Common myeloid progenitor, CD34-positive (primary cell): ENCODE data around the gene SET.
A peak's percentile ranks its signal among the peaks of the same experiment; 100 is the strongest.
"Not testable (repeated sequence)": the region's sequence is repeated elsewhere in the genome, so short reads cannot be mapped to it uniquely, and the experiment has no call there.

ENCODE experiments used
- CTCF ChIA-PET: fragments of 350-600 bp; sonication (Branson Sonifier 250); formaldehyde crosslinking; loops from one replicate; lab custom pipeline; 2021; ENCODE audit warnings: antibody characterized with exemption; lab: Charles Lee
- POLR2A ChIA-PET: fragments of 350-600 bp; sonication (Branson Sonifier 250); formaldehyde crosslinking; loops from one replicate; lab custom pipeline; 2021; ENCODE audit warnings: antibody characterized with exemption; lab: Charles Lee
- DNase-seq, 3 donors: peaks; one replicate each; pipeline versions ENCODE4 v3.0.0 to v3.0.0-alpha.2; 2013
- H3K27ac ChIP-seq, 2 experiments: 1 replicate in 1 of 2; 2 replicates in 1 of 2; pipeline ENCODE4 v1.7.0; 2013; ENCODE audit warnings: inconsistent platforms in 2 of 2, low read length in 2 of 2, mild to moderate bottlenecking in 2 of 2, low read depth in 1 of 2, moderate library complexity in 1 of 2; ENCODE audit not compliant: severe bottlenecking in 2 of 2, insufficient read depth in 1 of 2, poor library complexity in 1 of 2
- H3K27me3 ChIP-seq, 5 experiments: replicated peaks in 2 of 5; 1 replicate in 3 of 5; 2 replicates in 2 of 5; pipeline versions ENCODE4 v1.6.1 to v1.7.0; 2013; ENCODE audit warnings: low read length in 4 of 5, mild to moderate bottlenecking in 2 of 5, moderate library complexity in 2 of 5, inconsistent platforms in 1 of 5; ENCODE audit not compliant: insufficient read depth in 5 of 5, control insufficient read depth in 4 of 5
- H3K36me3 ChIP-seq, 4 experiments: 1 replicate in 2 of 4; 2 replicates in 2 of 4; pipeline versions ENCODE4 v1.6.1 to v1.7.0; 2013; ENCODE audit warnings: low read length in 3 of 4, control low read depth in 1 of 4, mild to moderate bottlenecking in 1 of 4; ENCODE audit not compliant: control insufficient read depth in 4 of 4, insufficient read depth in 4 of 4
- H3K4me1 ChIP-seq, 4 experiments: 1 replicate in 3 of 4; 2 replicates in 1 of 4; pipeline versions ENCODE4 v1.6.1 to v1.7.1; 2013; ENCODE audit warnings: low read length in 3 of 4, mild to moderate bottlenecking in 3 of 4, control low read depth in 1 of 4, inconsistent platforms in 1 of 4, moderate library complexity in 1 of 4; ENCODE audit not compliant: control insufficient read depth in 4 of 4, insufficient read depth in 4 of 4; ENCODE audit errors: control extremely low read depth in 1 of 4
- H3K4me3 ChIP-seq, 7 experiments: 1 replicate in 4 of 7; 2 replicates in 3 of 7; pipeline versions ENCODE4 v1.5.1 to v1.7.0; 2013; ENCODE audit warnings: mild to moderate bottlenecking in 7 of 7, low read length in 6 of 7, moderate library complexity in 6 of 7, inconsistent platforms in 2 of 7, low read depth in 2 of 7, control low read depth in 1 of 7; ENCODE audit not compliant: insufficient read depth in 4 of 7, control insufficient read depth in 1 of 7; ENCODE audit errors: extremely low read depth in 1 of 7
- H3K9me3 ChIP-seq, 5 experiments: 1 replicate in 4 of 5; 2 replicates in 1 of 5; pipeline versions ENCODE4 v1.6.1 to v1.7.1; 2013; ENCODE audit warnings: low read length in 4 of 5, mild to moderate bottlenecking in 2 of 5, inconsistent platforms in 1 of 5, low read depth in 1 of 5, moderate library complexity in 1 of 5; ENCODE audit not compliant: control insufficient read depth in 4 of 5, insufficient read depth in 2 of 5; ENCODE audit errors: control extremely low read depth in 1 of 5
- WGBS: methylation state at CpG from one replicate; pipeline ENCODE4 v1.1.5; 2013; ENCODE audit not compliant: insufficient coverage; 5-methylcytosine and 5-hydroxymethylcytosine counted together

Gene SET

DNA sequence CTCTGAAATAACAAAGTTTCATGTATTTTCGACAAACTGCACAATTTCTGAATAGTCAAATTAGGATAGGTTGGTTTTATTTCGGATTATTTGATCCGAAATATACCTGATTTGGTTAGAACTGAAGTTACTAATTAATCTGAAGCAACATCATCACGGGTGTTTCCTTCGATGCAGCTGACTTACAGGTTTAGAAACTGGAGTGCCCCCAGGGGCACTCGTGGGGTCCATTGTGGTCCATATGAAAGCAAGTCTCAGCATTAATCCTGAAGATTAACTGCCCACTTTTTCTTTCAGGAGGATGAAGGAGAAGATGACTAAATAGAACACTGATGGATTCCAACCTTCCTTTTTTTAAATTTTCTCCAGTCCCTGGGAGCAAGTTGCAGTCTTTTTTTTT, 5.3 kb downstream of the SET start:
- no peaks in the 10 kb centered on the region for H3K9me3 ChIP-seq
- H3K36me3 ChIP-seq: peaks cover 14 to 48% (median 30%) of the 10 kb centered on the region in 4 experiments
- H3K4me3 ChIP-seq: no peak overlapping the region
- ChIA-PET POLR2A (no interaction called here), CTCF (interaction anchor here (1.5 kb wide), 1 partner anchor 30 kb away, joined by 3 read pairs; the partner anchor contains the start of gene ZDHHC12)
- DNase-seq: no peak
- H3K4me1 ChIP-seq: peaks cover 10 to 17% (median 14%) of the 10 kb centered on the region in 4 experiments
- H3K27ac ChIP-seq: no peak overlapping the region
- no peaks in the 10 kb centered on the region for H3K27me3 ChIP-seq
- 92% methylated on average over 5 of the region's 6 CpGs for WGBS

DNA sequence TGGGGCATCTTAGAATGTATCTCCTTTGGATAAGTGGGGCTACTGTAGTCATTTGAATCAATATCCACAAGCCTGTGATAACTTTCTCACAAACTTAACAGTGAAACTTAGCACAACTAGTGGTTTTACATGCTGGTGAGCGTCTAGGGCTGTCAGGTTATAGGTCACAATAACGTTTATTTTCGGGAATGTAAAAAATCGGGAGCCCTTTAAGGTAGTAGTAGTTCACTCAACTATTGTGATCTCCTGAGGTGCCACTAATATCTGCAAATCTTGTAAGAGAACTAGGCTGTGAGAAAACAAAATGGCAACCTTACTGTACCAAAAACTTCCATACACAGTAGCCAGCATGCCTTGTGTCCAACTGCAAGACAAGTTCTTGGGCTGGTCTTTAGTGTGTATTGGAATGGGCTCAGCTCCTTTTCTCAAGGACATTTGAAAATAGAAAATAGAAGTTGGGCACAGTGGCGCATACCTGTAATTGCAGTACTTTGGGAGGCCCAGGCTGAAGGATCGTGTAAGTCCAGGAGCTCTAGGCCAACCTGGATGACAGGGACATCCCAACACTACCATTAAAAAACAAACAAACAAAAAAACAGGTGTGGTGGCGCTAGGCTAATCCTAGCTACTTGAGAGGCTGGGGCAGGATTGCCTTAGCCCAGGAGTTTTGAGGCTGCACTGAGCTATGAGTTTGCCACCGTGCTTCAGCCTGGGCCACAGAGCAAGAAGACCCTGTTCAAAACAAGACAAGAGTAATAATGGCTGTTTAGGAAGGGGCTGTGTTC, 8.1 kb downstream of the SET start:
- H3K9me3 ChIP-seq: no peaks in the 10 kb centered on the region
- peaks cover 0 to 5% (median 1%) of the 10 kb centered on the region in 4 experiments for H3K4me1 ChIP-seq
- CTCF ChIA-PET: interaction anchor here (0.8 kb wide), 1 partner anchor 9 kb away, joined by 3 read pairs; no protein-coding TSS in a partner anchor
- peaks cover 11 to 40% (median 25%) of the 10 kb centered on the region in 4 experiments for H3K36me3 ChIP-seq
- no peak overlapping the region for H3K27ac ChIP-seq
- H3K4me3 ChIP-seq: no peak overlapping the region
- 82% methylated on average over 7 of the region's 8 CpGs for WGBS
- POLR2A ChIA-PET: interaction anchor here (0.6 to 1.2 kb wide), 2 partner anchors 10 to 20 kb away, joined by 3 read pairs; no protein-coding TSS in a partner anchor
- no peaks in the 10 kb centered on the region for H3K27me3 ChIP-seq
- DNase-seq: no peak

DNA sequence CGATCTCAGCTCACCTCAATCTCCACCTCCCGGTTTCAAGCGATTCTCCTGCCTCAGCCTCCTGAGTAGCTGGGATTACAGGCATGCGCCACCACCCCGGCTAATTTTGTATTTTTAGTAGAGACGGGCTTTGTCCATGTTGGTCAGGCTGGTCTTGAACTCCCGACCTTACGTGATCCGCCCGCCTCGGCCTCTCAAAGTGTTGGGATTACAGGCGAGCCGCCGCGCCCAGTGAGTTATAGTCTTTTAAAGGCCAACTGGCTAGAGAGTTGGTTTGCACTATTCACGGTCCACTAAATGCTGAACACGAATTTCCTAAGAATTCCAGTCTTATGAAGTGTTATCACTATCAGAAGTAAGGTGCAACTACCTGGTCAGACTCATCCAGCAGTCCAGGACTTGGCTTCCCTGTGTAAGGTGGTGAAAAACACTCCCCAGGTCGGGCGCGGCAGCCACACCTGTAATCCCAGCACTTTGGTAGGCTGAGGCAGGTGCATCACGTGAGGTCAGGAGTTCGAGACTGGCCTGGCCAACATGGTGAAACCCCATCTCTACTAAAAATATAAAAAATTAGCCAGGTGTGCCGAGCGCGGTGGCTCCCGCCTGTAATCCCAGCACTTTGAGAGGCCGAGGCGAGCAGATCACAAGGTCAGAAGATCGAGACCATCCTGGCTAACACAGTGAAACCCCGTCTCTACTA, 10.2 kb downstream of the SET start:
- CTCF ChIA-PET: interaction anchor here (1.6 kb wide), 1 partner anchor 7 kb away, joined by 10 read pairs; no protein-coding TSS in a partner anchor
- DNase-seq, H3K27ac ChIP-seq, H3K27me3 ChIP-seq, H3K9me3 ChIP-seq, H3K4me3 ChIP-seq: not testable (repeated sequence)
- peaks cover 2 to 20% (median 12%) of the 10 kb centered on the region in 4 experiments for H3K36me3 ChIP-seq
- H3K4me1 ChIP-seq: peaks cover 0 to 18% (median 11%) of the 10 kb centered on the region in 4 experiments
- 97% methylated on average over 17 of the region's 30 CpGs for WGBS
- POLR2A ChIA-PET: interaction anchor here (0.6 kb wide), 1 partner anchor 228 kb away, joined by 3 read pairs; no protein-coding TSS in a partner anchor

DNA sequence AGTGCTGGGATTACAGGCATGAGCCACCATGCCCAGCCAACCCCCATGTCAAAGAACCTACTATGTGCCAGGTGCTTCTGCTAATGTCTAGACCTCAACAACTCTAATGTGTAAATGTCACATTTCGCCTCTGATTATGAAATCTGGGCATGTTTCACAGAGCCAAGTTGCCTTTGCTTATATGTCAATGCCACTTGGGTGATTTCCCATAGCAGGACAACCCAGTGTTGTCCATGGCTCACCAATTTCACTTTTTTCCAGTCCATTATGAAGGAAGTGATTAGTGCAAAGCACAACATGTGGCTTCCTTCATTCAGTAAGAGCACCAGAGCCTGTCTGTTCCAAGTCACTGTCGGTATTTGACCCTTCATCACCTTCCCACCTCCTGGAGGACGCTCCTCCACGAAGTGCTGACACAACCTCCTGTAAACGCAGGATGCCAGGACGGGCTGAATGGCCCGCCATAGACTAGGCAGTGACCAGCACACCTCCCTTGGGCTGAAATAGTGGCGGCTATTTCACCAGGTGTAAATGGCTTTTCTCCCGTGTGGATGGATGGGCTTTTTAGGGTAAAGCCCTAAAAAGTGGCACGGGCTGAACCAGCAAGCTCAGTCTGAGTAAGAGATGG, 12.3 kb downstream of the SET start:
- ChIA-PET POLR2A (no interaction called here), CTCF (interaction anchor here (0.7 to 1.6 kb wide), 5 partner anchors 9 to 37 kb away, joined by 3 to 14 read pairs (median 3); no protein-coding TSS in a partner anchor)
- peaks cover 0 to 22% (median 8%) of the 10 kb centered on the region in 4 experiments for H3K36me3 ChIP-seq

DNA sequence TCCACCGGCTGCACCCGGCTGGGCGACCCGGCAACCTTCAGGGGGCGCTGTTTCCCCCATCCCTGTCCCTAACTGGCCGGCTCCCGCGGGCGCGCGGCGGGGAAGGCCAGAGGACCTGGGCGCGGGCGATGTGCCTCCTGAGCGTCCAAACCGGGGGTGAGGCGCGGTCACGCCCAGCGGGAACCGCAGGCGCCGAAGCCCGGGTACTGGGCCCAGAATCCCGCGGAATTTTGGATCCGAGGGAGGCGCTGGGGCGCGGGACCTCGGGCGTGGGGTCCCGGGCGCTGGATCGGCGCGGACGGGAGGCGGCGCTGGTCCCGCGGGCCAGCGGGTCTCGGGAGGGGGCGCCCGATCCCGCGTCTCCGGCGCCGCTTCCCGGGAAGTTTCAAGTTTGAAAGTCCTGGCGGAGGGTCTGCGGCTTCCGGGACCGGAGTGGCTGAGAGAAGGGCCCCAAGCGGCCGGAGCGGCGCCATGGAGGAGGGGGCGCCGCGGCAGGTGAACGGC, 13.5 kb downstream of the SET start, which contains the start of gene PKN3:
TSS of gene PKN3 (plus strand) at position 59 of the 504 bp plus-strand sequence. CDS start at position 472, 413 bp downstream.
- H3K27ac ChIP-seq: peak within 1 kb of the TSS in 1 of 2 experiments; percentile 58
- 1% methylated on average over 46 of the region's 65 CpGs for WGBS
- POLR2A ChIA-PET: interaction anchor here (0.6 to 0.7 kb wide), 2 partner anchors 14 to 116 kb away, joined by 3 read pairs; partner anchors contain the start of gene ENDOG

More for the DNA sequence above, 12.3 kb downstream of the SET start:
- Histone ChIP-seq H3K4me1 (peaks cover 0 to 18% (median 11%) of the 10 kb centered on the region in 4 experiments), H3K9me3 (no peaks in the 10 kb centered on the region), H3K27ac (no peak overlapping the region), H3K4me3 (no peak overlapping the region), H3K27me3 (no peaks in the 10 kb centered on the region)
- WGBS: 95% methylated on average over 8 of the region's 10 CpGs
- DNase-seq: no peak

DNA sequence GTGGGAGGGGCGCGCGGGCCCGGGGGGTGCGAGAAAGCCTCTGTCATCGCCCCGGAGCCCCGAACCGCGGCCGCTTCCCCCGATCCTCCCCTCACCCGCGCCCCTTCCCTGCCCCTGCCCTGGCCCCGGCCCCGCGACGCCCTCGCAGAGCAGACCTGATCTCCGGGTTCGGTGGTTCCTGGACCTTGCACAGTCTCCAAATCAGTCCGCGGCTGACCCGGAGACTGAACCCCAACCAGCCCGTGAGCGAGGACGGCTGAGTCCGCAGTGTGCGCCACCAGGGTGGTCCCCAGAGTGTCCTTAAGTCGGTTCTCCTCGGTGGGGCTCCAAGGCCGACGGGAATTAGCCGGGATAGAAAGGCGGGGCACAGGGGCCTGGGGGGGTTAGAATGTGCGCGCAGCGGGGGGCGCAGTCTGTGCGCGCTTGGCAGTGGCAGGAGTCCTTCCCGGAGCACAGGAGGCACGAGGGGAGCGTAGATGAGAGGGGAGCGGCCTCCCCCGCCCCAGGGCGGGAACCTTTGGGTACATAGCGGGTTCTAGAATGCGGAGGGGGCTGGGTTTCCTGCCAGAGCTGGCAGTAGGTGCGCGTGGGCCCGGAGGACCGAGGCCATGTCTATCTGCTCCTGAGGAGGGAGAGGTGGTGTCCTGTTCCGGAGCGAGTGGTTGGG, 14.1 kb downstream of the SET start:
- ChIA-PET POLR2A (no interaction called here), CTCF (no interaction called here)
- peak overlapping the region; percentile 65 to 94 (median 81) for H3K4me3 ChIP-seq
- 4% methylated on average over 33 of the region's 55 CpGs for WGBS
- H3K27me3 ChIP-seq: no peaks in the 10 kb centered on the region
- peak in 2 of 3 donors; percentile 52 to 65 for DNase-seq
- H3K36me3 ChIP-seq: peaks cover 0 to 26% (median 12%) of the 10 kb centered on the region in 4 experiments
- H3K4me1 ChIP-seq: peaks cover 0 to 18% (median 11%) of the 10 kb centered on the region in 4 experiments
- no peaks in the 10 kb centered on the region for H3K9me3 ChIP-seq
- peak overlapping the region in 1 of 2 experiments; percentile 58 for H3K27ac ChIP-seq

More for the DNA sequence above, 13.5 kb downstream of the SET start, which contains the start of gene PKN3:
- peak; percentile 80 to 90 (median 90) for DNase-seq
- Histone ChIP-seq H3K9me3 (no peaks in the 10 kb centered on the region), H3K4me1 (peaks cover 0 to 18% (median 11%) of the 10 kb centered on the region in 4 experiments), H3K27me3 (no peaks in the 10 kb centered on the region), H3K36me3 (peaks cover 0 to 25% (median 11%) of the 10 kb centered on the region in 4 experiments), H3K4me3 (peak within 1 kb of the TSS; percentile 65 to 94 (median 81))
- CTCF ChIA-PET: interaction anchor here (0.6 to 1.6 kb wide), 8 partner anchors 10 to 93 kb away, joined by 3 to 14 read pairs (median 3); no protein-coding TSS in a partner anchor
